Amniotic epithelial cell (primary cell): ENCODE measurements around the gene RNF222.
A peak's percentile ranks its signal among the peaks of the same experiment; 100 is the strongest.
"Not testable (repeated sequence)": the region's sequence is repeated elsewhere in the genome, so short reads cannot be mapped to it uniquely, and the experiment has no call there.

Source experiments
- DNase-seq: peaks from one replicate; pipeline ENCODE4 v3.0.0-alpha.2; 2010; ENCODE audit warnings: low read depth

RNF222 gene

DNA sequence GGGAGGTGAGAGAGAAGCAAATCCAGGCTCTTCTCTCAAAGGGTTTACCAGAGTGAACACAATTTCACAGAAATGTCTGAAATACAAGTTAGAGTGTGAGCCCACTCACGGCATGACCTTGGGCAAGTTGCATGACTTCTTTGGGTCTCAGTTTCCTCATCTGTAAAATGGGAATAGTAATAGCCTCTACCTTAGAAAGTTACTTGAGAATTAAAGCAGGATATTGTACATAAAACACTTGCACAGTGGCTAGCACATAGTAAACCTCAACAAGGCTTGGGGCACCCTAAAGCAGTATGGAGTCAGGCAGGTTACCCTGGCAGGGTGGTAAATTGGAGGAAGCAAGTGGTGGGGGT, 13.2 kb upstream of the RNF222 start:
- no peak for DNase-seq

DNA sequence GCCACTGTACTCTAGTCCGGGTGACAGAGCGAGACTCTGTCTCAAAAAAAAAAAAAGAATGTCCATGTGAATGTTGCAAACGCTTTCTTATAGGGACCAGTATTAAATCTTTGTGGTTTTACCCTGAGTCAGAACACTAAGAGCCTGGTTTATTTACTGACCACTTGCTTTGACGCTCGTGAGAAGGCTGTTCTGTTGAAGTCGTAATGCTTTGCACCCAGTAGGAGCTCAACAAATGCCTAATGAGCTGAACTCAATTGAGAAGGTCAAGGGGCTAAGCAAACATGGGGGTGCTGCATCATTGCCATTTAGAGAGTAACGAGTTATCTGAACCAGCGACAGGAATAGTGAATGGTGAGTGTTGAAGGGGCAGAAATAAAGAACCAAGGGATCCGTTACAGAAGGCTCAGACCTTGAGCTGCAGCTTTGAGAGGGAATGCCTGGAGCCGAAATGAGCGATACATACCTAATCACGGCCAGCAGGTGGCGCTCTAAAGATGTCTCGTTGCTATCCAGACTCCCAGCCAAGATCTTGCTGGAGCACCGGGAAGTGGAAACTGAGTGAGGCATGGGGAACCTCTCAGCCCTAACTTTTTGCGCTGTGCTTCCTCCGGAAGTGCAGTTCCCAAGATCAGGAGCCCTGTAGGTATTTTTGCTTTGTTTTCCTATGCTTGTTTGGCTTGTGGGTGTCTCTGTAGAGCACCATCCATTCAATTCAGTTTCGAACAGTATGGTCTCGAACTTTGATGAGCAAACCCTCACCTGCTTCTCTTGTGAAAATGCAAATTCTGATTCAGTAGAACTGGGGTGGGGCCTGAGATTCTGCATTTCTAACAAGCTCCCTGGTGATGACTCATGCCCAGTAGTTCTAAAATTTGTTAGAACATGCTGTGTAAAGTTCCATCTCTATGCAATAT, 12.6 kb upstream of the RNF222 start:
- peak; percentile 80 for DNase-seq

DNA sequence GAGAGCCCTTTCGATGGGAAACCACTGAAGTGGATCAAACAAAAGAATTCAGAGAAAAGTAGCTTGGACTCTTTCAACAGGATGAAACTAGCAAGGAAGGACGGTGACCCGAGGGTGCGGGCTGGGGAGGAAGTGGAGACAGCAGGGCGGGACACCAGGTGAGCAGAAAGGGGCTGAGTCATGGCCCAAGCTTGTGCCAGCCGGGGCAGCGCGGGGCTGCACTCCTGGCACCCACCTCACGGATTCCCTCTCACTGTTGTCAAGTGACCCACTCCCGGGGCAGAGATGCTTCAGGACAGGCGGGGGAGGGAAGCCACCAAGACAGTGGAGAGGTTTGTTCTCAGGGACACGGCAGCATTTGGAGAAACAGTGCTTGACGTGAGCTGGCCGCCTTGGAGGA, 10.7 kb upstream of the RNF222 start:
- no peak for DNase-seq

DNA sequence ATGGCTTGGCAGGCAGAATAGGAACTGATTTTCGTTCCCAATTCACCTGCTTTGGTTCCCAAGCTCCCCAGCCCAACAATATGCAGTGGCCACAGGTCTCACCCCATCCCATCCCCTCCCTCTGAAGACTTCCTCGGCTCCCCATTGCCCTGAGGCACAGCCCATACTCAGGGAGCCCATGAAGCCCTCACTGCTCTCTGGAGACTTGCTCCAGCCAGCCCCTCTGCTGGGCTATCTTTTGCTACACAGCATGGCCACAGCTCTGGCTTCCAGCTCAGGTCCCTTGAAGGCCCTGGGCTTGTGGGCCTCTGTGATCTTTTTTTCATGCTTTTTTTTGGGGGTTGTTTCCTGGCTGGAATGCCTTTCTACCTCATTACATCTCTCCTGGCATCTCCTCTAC, 8.5 kb upstream of the RNF222 start:
- DNase-seq, result no peak

DNA sequence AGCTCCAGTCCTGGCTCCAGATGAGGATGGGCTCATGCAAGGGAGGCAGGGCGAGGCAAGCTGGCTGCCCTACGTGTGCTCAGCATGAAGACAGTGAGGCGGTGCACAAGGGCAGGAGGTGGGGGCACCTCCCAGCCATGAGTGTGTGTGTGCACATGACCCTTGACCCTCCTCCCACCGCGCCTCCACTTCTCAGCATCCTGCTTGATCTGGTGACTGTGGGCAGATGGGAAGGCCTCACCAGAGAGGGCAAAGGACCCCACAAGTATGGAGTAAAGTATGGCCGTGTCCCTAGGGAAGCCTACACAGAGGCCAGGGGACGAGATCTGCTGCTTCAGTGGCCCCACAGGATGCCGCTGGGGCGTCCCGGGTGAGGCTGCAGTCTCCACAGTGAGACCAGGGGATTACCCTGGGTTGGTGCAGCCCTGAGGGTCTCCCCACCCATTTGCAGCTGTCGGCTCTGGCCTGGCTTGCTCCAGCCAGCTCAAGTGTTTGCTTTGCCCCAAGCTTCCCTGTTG, 7.9 kb upstream of the RNF222 start:
- no peak for DNase-seq

DNA sequence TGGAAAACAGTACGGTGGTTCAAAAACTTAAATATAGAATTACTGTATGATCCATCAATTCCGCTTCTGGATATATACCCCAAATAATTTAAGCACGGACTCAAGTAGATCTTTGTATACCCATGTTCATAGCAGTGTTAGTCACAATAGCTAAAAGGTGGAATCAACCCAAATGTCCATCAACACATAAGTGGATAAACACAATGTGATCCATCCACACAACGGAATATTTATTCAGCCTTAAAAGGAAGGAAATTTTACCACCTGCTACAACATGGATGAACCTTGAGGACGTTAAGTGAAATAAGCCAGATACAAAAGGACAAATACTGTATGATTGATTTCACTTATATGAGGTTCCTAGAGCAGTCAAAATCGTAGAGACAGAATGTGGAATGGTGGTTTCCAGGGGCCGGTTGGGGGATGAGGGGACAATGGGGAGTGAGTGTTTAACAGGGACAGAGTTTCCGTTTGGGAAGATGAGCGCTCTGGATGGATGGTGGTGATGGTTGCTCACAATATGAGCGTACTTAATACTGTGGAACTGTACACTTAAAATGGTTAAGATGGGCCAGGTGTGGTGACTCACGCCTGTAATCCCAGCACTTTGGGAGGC, 5.4 kb upstream of the RNF222 start:
- no peak for DNase-seq

DNA sequence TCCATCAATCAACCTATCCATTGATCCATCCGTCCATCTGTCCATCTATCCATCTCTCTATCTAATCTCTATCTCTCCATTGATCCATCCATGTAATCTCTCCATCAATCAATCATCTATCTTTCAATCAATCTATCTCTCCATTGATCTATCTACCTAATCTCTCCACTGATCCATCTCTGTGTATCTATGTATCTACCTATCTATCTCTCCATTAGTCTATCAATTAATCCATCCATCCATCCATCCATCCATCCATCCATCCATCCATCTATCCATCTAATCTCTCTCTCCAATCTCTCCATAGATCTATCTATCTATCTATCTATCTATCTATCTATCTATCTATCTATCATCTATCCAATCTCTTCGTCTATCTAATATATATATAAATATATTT, 3.5 kb upstream of the RNF222 start:
- no peak for DNase-seq

DNA sequence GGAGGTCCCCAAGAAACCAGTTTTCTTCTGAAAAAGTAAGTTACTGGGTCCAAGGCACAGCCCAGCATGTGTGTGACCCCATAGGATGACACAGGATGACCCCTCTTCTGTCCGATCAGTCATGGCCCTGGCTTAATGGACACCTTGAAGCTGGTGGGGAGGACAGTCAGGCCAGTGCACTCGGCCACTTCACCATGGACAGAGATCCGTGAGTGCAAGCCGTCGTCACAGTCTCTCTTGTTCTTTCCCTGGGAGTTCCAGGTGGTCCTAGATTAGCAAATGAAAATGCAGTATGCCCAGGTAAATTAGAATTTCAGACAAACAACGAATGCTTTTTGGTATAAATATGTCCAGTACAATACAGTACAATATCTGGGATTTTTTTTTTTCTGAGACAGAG, 1.4 kb upstream of the RNF222 start:
- DNase-seq, result no peak

DNA sequence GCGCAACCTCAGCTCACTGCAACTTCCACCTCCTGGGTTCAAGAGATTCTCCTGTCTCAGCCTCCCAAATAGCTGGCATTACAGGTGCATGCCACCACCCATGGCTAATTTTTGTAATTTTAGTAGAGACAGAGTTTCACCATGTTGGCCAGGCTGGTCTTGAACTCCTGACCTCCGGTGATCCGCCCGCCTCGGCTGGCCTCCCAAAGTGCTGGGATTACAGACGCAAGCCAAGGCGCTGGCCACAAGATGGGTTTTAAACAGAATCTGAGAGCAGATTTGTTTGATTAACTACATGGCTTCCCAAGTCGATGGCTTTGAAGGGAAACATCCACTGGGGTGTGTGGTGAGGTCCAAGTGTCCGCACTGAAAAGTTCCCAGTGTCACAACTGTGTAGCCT, 3.1 kb downstream of the RNF222 start:
- DNase-seq, result not testable (repeated sequence)

DNA sequence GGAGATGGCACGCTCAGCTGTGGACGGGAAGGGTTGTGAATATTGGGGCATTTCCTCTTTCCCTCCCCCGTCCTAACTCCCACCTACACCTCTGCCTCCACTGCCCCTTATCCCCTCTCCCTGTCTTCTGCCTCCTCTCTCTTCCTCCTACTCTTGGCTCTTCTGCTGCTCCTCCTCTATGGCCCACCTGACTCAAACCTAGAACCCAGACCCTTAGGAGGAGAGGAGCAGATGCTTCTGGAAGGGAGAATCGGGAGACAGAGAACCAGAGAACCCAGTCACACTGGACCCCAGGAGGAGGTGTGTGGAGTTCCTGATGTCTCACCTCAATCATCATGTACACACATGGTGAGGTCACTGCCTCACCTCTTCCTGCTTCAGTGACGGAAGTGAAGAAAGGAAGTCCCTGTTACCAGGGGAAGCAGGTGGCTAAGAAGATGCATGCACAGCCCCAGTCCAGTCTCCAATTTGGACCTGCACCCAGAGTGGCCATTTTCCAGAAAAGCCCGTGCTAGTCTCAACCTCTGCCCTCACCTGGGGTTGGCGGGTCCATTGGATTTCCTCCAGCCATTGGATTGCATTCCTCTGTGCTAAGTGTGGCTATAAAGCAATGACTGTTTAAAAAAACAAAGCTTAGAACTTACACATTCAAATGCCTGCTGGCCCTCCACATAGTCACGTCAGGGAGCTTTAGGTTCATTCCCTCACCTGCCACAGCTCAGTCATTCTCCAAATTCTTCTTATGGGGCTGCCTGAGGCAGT, 4.0 kb downstream of the RNF222 start:
- no peak for DNase-seq

DNA sequence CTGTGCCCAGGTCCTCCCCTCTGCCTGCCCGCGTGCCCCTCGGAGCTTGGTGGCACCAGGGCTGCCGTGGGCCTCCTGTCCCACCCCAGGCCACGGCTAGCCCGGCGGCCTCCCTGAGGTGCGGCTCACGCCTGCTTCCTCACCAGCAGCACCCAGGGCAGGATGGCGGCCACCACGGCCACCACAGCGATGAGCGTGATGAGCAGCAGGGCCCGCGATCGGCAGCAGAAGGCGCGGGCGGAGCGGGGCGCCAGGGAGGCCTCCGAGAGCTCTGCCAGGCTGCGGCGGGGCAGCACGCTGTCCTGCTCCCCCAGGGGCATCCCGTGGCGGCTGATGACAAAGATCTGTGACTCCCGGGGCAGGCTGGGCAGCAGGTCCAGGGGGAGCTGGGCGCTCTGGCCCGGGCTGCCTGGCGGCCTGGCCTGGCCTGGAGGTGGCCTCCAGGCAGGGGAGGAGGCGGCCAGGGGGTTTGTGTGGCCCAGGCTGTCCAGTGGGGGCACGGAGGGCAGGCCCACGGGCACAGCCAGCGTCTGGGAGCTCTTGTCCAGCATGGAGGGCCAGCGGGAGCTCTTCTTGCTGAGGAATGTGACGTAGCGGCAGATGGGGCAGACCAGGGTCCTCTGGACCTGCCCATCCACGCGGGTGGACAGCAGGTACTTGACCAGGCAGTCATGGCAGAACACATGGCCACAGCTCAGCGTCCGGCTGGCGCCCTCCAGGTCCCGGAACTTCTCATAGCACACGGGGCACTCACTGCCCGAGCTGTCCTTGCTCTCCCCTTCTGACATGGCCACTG, 4.8 kb downstream of the RNF222 start:
- no peak for DNase-seq

DNA sequence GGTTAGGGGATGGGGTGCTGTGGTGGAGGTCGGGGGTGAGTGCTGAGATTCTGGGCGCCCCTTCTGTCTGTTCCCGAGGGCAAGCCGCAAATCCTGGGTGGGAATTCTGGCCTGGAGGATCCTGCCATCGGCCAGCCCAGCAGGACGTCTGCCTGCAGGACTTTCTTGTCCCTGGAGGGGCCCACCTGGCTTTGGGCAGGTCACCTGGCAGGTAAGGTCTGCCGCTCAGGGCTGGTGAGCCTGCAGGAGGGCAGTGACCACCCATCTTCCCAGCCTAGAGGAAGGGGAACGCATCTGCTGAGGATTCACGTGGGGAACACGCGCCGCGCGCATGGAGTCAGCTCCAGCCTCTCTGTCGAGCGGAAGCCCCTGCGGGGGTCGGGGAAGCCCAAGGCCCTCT, 5.4 kb downstream of the RNF222 start:
- DNase-seq, result no peak

DNA sequence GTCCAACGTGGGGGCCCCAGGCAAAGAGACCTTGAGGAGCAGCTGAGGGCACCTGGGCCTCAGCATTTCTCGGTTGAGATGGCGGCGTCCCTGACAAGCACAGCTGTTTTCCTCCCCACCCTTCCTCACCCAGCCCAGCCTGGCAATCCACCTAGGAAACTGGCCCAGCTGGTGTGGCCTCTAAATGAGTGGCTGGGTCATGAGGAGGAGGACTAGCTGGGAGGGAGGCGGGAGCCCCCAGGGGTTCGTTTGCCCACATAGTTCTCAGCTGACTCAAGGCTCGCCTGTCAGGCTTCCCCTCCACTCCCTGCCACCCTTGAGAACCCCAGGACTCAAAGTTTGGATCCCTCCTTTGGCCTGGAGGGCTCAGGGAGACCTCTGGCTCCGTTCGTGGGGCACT, 5.9 kb downstream of the RNF222 start:
- DNase-seq, result peak; percentile 18

DNA sequence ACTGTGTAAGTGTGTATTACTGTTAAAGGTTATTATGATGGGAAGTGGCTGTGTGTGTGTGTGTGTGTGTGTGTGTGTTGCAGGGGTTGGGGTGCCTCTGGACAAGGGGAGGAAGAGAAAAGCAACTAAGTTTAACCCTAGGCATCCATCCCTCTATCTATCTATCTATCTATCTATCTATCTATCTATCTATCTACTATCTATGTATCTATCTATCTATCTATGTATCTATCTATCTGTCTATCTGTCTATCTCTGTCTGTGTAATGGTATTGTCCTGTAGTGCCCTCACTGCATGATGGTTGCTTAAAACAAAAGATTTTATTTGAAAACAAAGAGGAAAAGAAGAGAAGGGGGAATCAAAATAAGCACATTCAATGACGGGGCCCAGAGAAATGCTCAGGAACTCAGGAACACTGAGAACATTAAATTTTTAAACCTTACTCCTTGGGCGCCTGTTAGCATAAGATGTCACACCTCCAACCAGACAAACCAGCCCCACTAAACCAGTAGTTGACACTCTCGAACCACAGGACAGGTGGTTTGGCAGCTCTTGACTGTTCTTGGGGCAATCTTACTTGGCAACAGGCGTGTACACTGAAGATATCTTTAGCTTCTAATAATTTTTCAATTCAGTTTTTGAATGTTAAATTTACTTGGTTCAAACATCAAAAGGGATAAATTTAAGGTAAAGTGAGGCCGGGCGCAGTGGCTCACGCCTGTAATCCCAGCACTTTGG, 9.5 kb downstream of the RNF222 start:
- DNase-seq, result no peak

DNA sequence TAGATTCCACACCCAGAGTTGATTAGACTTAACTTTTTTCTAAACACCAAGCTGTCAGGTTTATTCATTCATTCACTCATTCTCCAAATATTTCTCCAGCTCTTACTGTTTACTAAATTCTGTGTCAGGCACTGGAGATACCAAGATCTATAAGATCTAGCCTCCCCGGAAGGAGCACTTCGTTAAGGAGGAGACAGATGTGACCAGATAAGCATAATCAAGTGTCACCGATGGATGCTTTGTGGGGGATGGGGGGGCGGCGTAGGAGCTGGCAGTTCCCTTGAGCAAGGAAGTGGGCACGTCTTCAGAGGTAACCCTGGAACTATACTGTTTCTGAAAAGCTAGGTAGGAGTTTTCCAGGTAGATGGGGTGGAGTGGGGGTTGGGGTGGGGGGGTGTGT, 10.8 kb downstream of the RNF222 start:
- DNase-seq, result peak; percentile 7

DNA sequence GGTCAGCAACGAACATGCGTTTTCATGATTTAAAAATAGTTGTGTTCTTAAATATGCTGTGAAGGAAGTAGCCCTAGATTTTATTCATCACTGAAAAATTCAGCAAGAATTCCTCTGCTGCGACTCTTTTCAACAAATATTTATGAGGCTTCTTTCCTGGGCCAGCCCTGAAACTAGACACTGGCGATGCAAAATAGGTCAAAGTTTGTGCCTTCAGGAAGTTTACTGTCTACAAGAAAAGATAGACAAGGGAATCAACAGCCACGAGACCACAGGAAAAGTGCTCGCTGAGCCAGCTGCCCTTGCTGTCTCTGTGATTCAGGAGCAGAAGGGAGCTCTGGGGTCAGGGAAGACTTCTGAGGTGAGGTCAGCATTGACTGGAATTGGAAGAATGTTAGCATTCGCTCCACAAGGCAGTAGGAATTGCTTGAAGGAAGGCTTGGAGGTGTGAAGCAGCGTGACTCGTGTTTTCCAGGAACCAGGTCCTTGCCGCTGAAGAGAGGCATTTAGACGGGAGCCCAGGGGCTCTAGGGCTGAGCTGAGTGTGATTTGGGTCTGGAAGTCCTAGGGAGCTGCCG, 12.7 kb downstream of the RNF222 start:
- peak; percentile 97 for DNase-seq

DNA sequence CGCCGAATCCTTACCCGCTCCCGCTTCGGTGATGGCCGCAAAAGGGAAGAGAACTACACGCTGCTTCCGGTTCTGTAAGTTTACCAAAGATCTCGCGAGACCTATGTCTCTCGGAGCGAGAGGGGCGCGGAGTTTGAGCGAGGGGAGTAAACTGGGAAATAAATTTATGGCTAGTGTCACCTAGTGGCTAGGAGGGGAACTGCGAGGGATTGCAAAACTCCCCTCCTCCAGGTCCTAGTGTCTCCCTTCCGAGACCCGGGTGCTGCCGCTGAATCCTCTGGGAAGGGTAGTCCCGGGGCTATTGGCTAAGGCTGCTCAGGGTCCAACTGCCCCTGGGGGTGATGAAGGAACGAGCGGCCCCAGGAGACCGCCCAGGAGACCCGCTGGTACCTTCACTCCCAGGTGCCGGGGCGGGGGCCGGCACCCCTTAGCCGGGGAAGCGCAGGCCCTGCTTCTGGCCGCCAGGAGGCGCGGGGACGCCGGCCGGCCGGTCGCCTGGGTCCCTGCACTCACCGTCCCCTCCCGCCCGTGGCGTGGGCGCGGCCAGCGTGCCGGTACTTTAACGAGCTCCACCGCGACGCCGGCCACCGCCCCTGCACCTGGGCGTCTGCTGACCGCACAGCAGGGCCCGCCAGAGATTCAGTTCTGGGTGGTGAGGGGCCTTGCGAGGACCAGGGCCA, 14.3 kb downstream of the RNF222 start, which contains the start of gene RPL26:
Gene RPL26 (minus strand): TSS at position 51 of the 680 bp plus-strand sequence. CDS start 883 bp downstream, outside the sequence.
- peak; percentile 97 for DNase-seq

DNA sequence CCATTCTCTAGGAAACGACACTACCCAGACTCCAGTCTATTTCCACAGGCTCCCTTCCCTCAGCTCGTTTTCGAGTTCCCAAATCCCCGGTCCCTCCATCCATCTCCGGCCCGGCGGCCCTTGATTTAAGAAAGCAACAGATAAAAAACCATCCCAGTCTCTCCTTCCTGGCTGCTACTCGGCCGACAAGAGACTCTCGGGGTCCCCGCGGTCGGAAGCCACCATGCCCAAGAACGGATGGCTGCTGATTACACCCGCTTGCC, 14.8 kb downstream of the RNF222 start:
- no peak for DNase-seq

DNA sequence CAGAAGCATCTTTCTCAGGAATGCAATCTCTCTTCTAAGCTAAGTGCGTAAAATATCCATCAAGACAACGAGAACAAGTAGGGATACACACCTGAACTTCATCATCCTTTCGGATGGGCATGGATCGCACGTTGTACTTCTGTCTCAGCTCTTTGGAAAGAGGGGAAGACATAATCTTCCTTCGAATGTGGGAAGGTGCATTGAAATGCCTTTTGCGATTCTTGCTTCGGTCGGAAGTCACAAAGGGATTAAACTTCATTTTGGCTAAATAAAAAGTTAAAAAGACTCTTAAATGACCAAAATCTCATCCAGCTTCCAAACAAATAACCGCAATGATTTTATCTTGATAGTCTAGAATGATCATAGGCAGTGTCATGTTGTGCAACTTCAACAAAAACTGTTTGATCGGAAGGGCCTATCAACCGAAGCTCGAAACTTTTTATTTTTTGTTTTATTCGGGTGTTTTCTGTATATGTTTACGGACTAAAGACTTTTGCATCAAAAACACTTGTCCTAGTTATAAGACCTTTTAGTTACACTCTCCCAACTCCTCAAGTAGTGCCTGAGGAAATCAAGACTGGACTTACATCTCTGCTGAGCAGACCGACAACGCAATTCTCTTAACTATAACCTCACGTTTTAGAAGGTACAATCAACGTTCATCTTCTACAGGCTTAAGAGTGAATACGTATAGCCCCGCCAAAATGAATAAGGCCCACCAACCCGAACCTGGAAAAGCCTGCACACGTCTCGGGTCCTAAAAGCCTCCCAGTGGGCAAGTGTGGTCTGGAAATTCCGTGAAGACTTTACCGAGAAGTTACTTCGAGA, 15.4 kb downstream of the RNF222 start:
- DNase-seq, result peak; percentile 17

DNA sequence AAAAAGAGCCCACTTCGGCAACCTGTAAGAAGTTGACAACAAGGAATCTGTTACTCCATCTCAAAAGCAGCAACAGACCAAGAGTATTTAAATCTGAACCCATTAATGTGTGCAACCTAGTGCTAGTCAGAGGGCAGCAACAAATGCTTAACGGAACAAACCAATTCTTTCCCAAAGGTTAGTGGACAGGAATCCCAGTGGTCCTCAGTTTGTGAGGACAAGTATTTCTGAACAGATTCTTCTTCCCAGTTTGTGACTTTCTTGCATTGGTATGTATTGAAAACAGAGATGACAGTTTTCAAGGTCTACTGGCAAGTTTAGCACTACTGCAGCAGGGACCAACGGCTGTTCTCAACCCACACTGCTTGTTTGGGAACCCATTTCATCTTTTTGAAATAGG, 17.6 kb downstream of the RNF222 start:
- DNase-seq, result no peak
